K562 (cell line): Measurements from ENCODE around the gene ACLY. TPM values are rescaled to one million over a fixed set of nuclear protein-coding genes. Genes with fewer than 3 reads are reported as not detected.

Experiments used
- CBX1 ChIP-seq: sonication (generic); IDR thresholded peaks from 2 replicates; pipeline ENCODE4 v1.6.1; 2016; ENCODE audit warnings: antibody characterized with exemption, low read depth, mild to moderate bottlenecking
- EP400 ChIP-seq: fragments of 450-650 bp; IDR thresholded peaks from 2 replicates; pipeline ENCODE4 v1.6.1; 2017; ENCODE audit warnings: antibody characterized with exemption, mild to moderate bottlenecking, moderate library complexity
- GABPA ChIP-seq: fragments of 200-800 bp; sonication (Bioruptor generic); conservative IDR thresholded peaks from 2 replicates; pipeline ENCODE4 v1.6.1; 2016; ENCODE audit warnings: low read depth, missing genetic modification characterization, missing compliant biosample characterization
- MAX ChIP-seq: sonication (generic); formaldehyde crosslinking; IDR thresholded peaks from 2 replicates; pipeline ENCODE4 v1.9.0; 2022; ENCODE audit warnings: mild to moderate bottlenecking, missing genetic modification reagents
- MNT ChIP-seq, 2 experiments: fragments of 450-650 bp; conservative IDR thresholded peaks; 2 replicates each; pipeline ENCODE4 v1.6.1; 2017; ENCODE audit warnings: mild to moderate bottlenecking in 2 of 2, moderate library complexity in 2 of 2
- MYC ChIP-seq, 2 experiments: fragments of 250-450 bp in 1 of 2; sonication (Bioruptor Pico) in 1 of 2; IDR thresholded peaks; 2 replicates each; pipeline versions ENCODE4 v1.5.1 to v1.6.1; 2012 to 2021; ENCODE audit warnings: low read depth in 2 of 2, borderline replicate concordance in 1 of 2, improper control_type of control experiment in 1 of 2, low read length in 1 of 2, mild to moderate bottlenecking in 1 of 2, moderate library complexity in 1 of 2
- SAFB ChIP-seq: fragments of 200-400 bp; formaldehyde crosslinking; IDR thresholded peaks from 2 replicates; pipeline ENCODE4 v1.6.1; 2017; ENCODE audit warnings: low read depth, low read length, borderline replicate concordance
- SAP30 ChIP-seq: fragments of 200-600 bp; sonication (generic); IDR thresholded peaks from 2 replicates; pipeline ENCODE4 v1.6.1; 2012; ENCODE audit warnings: borderline replicate concordance, low read depth, mild to moderate bottlenecking, moderate library complexity, low read length, control low read depth, inconsistent platforms; ENCODE audit not compliant: insufficient read depth, poor library complexity, severe bottlenecking
- ZNF133 ChIP-seq: fragments of 250-450 bp; sonication (Bioruptor Pico); IDR thresholded peaks from 2 replicates; pipeline ENCODE4 v1.4.0; 2020; ENCODE audit warnings: mild to moderate bottlenecking
- ZNF324 ChIP-seq: fragments of 250-450 bp; sonication (Bioruptor Pico); IDR thresholded peaks from 2 replicates; pipeline ENCODE4 v1.4.0; 2020; ENCODE audit warnings: mild to moderate bottlenecking
- ZNF512 ChIP-seq: IDR thresholded peaks from 2 replicates; pipeline ENCODE4 v1.6.1; 2016; ENCODE audit warnings: missing genetic modification characterization, missing compliant biosample characterization
- polyA plus RNA-seq, 8 experiments: library from polyadenylated mRNA; depleted of rRNA in 4 of 8; stranded (reverse) in 5 of 8; unstranded in 3 of 8; fragments of >200 nt; fragmentation: Nextera tagmentation in 2 of 8; fragmentation: Illumina TruSeq in 1 of 8; extraction: Ambion mirVana in 2 of 8; extraction: Trizol in 1 of 8; gene quantifications; 2 replicates each; pipeline versions ENCODE4 v1.2.1 to v1.2.3, GENCODE V29; 2011 to 2014; ENCODE audit warnings: inconsistent platforms in 1 of 8, missing spikeins in 1 of 8
- total RNA-seq, 7 experiments: library from RNA; depleted of rRNA in 6 of 7; stranded (reverse); fragments of >200 nt in 6 of 7; fragmentation: Illumina TruSeq in 2 of 7; extraction: Trizol in 2 of 7; gene quantifications; 2 replicates each; pipeline versions ENCODE4 v1.2.1 to v1.2.3, GENCODE V29; 2011 to 2021; ENCODE audit warnings: low replicate concordance in 1 of 7
- TF ChIP-seq, protein P1 (sequence below): fragments of 450-650 bp; IDR thresholded peaks from 2 replicates; pipeline ENCODE4 v1.6.1; 2016; ENCODE audit warnings: borderline replicate concordance
- TF ChIP-seq, protein P2 (sequence below): sonication (generic); IDR thresholded peaks from 2 replicates; pipeline ENCODE4 v1.6.1; 2016
- TF ChIP-seq, protein P3 (sequence below): fragments of 450-650 bp; formaldehyde crosslinking; IDR thresholded peaks from 2 replicates; pipeline ENCODE4 v1.4.0; 2022; ENCODE audit warnings: missing genetic modification characterization

ACLY gene
- total and polyA plus RNA-seq, 9 of the 15 experiments (the other 6 are each of a cell fraction or from before 2014, with no cell fraction given), result 42.9 to 280 (median 125) TPM

DNA sequence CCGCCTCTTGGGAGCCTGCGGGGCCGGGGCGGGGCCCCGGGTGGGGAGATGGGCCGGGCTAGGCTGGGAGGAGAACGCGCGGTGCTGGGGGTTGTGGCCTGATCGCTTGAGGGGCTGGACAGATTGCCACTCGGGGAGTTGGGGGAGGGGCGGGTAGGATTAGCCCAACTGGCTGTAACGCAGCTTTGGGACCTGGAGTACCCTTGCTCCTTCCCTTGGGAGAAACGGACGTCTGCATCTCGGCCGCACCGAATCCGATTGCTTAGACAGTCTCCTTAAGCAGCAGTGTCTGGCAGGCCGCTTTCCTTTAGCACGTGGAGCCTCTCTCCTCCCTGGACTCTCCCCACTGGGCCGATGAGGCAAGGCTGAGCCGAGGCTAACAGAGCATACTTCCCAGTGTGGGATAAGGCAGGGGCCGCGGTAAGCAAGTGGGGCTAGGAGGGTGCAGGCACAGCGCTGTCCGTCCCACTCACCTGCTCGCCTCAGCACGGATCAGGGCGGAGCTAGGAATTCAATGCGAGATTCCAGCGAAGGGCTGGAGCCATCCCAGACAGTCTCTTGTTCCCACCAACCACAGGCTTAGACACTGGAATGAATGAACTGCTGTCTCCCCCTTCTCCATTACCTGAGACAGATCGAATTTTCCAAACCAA lies 540 bp upstream of the ACLY start (continued):
- TF ChIP-seq, protein P1, sequence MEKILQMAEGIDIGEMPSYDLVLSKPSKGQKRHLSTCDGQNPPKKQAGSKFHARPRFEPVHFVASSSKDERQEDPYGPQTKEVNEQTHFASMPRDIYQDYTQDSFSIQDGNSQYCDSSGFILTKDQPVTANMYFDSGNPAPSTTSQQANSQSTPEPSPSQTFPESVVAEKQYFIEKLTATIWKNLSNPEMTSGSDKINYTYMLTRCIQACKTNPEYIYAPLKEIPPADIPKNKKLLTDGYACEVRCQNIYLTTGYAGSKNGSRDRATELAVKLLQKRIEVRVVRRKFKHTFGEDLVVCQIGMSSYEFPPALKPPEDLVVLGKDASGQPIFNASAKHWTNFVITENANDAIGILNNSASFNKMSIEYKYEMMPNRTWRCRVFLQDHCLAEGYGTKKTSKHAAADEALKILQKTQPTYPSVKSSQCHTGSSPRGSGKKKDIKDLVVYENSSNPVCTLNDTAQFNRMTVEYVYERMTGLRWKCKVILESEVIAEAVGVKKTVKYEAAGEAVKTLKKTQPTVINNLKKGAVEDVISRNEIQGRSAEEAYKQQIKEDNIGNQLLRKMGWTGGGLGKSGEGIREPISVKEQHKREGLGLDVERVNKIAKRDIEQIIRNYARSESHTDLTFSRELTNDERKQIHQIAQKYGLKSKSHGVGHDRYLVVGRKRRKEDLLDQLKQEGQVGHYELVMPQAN, result peak; percentile 60; the same call in 1 of the 2 replicates
- peak; percentile 60; the same call in 1 of the 2 replicates for TF ChIP-seq EP400
- TF ChIP-seq, protein P2, sequence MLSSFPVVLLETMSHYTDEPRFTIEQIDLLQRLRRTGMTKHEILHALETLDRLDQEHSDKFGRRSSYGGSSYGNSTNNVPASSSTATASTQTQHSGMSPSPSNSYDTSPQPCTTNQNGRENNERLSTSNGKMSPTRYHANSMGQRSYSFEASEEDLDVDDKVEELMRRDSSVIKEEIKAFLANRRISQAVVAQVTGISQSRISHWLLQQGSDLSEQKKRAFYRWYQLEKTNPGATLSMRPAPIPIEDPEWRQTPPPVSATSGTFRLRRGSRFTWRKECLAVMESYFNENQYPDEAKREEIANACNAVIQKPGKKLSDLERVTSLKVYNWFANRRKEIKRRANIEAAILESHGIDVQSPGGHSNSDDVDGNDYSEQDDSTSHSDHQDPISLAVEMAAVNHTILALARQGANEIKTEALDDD, result no peak
- TF ChIP-seq MNT (conservative IDR thresholded peaks at IDR 0.05), result peak; percentile 76
- TF ChIP-seq SAFB, result 0 out of 2 replicates have a peak, but pooled peaks have one; percentile 57
- TF ChIP-seq SAP30, result peak; percentile 27
- TF ChIP-seq MAX, result peak; percentile 66
- TF ChIP-seq ZNF324 (CRISPR knock-in tag), result no peak
- no peak for TF ChIP-seq ZNF133 (CRISPR knock-in tag)
- no peak for TF ChIP-seq GABPA (tag)
- no peak for TF ChIP-seq ZNF512 (tag)
- 0 out of 2 replicates have a peak, but pooled peaks have one; percentile 3 for TF ChIP-seq CBX1
- TF ChIP-seq MYC (IDR thresholded peaks at IDR 0.05; ENCODE audit: low read depth, low read length), result peak; percentile 64; the same call in 1 of the 2 replicates
- TF ChIP-seq MYC (CRISPR knock-in tag; IDR thresholded peaks at IDR 0.05; ENCODE audit: borderline replicate concordance, low read depth), result no peak
- TF ChIP-seq, protein P3, sequence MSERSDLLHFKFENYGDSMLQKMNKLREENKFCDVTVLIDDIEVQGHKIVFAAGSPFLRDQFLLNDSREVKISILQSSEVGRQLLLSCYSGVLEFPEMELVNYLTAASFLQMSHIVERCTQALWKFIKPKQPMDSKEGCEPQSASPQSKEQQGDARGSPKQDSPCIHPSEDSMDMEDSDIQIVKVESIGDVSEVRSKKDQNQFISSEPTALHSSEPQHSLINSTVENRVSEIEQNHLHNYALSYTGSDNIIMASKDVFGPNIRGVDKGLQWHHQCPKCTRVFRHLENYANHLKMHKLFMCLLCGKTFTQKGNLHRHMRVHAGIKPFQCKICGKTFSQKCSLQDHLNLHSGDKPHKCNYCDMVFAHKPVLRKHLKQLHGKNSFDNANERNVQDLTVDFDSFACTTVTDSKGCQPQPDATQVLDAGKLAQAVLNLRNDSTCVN (CRISPR knock-in tag), result no peak
